GM12878 (cell line): ENCODE measurements around the gene ANO10. TPM values are rescaled to one million over a fixed set of nuclear protein-coding genes. Genes with fewer than 3 reads are reported as not detected.

Source experiments
- ATAC-seq: fragments of 200-7000 bp; cut with Tn5 transposase; 3 replicates; pipeline ENCODE4 v1.9.1; 2020; ENCODE audit warnings: mild to moderate bottlenecking, moderate library complexity
- BruUV-seq: library from RNA; stranded (reverse); fragments of 400-500 nt; replicated peaks from 2 replicates; lab custom pipeline; 2021; lab: Mats Ljungman, UMichigan
- CTCF ChIA-PET: fragments of 300-600 bp; sonication (Branson Sonifier 250); formaldehyde crosslinking; extraction: SDS; loops from one replicate; lab custom pipeline; 2021; ENCODE audit warnings: inconsistent platforms; lab: Yijun Ruan, JAX
- POLR2A ChIA-PET: fragments of 350-600 bp; formaldehyde crosslinking; extraction: SDS; loops from one replicate; lab custom pipeline; 2021; ENCODE audit warnings: inconsistent platforms; lab: Charles Lee
- RAD21 ChIA-PET: fragments of 300-600 bp; sonication (Branson Sonifier 250); formaldehyde crosslinking; loops from one replicate; lab custom pipeline; 2023; ENCODE audit warnings: antibody characterized with exemption; ENCODE audit not compliant: unreplicated experiment; lab: Charles Lee
- SMC1A ChIA-PET: fragments of 300-600 bp; sonication (Branson Sonifier 250); formaldehyde crosslinking; loops from one replicate; lab custom pipeline; 2023; ENCODE audit not compliant: unreplicated experiment, uncharacterized antibody; lab: Charles Lee
- DNase-seq: peaks from one replicate; pipeline ENCODE4 v3.0.0-alpha.2; 2011; ENCODE audit warnings: low read depth, low spot score
- FAIRE-seq: peaks from 3 replicates; lab custom pipeline; 2011; peaks lifted over from hg19 to GRCh38; lab: Jason Lieb, UNC
- H2AFZ ChIP-seq: 2 replicates; pipeline ENCODE4 v1.6.0; 2011; ENCODE audit warnings: low read depth, low read length, control low read depth; ENCODE audit not compliant: control insufficient read depth
- H3K27ac ChIP-seq: 2 replicates; pipeline ENCODE4 v1.5.1; 2011; ENCODE audit warnings: control low read depth; ENCODE audit not compliant: control insufficient read depth, insufficient read depth
- H3K27me3 ChIP-seq, 2 experiments: replicated peaks in 1 of 2; 2 replicates each; pipeline versions ENCODE4 v1.6.0 to v1.6.1; 2011; ENCODE audit warnings: low read length in 1 of 2; ENCODE audit not compliant: control insufficient read depth in 2 of 2, insufficient read depth in 2 of 2
- H3K36me3 ChIP-seq, 2 experiments: 2 replicates each; pipeline ENCODE4 v1.5.1; 2011; ENCODE audit warnings: low read length in 1 of 2; ENCODE audit not compliant: control insufficient read depth in 2 of 2, insufficient read depth in 2 of 2
- H3K4me1 ChIP-seq: 2 replicates; pipeline ENCODE4 v1.6.1; 2011; ENCODE audit warnings: mild to moderate bottlenecking, low read length, moderate library complexity, mixed read lengths; ENCODE audit not compliant: control insufficient read depth, insufficient read depth
- H3K4me2 ChIP-seq: 2 replicates; pipeline ENCODE4 v1.6.0; 2011; ENCODE audit warnings: control low read depth; ENCODE audit not compliant: control insufficient read depth, insufficient read depth
- H3K4me3 ChIP-seq: fragments of 200-600 bp; sonication (generic); 2 replicates; pipeline ENCODE4 v1.5.1; 2016
- H3K79me2 ChIP-seq: 2 replicates; pipeline ENCODE4 v1.6.0; 2011; ENCODE audit warnings: low read length; ENCODE audit not compliant: control insufficient read depth, insufficient read depth
- H3K9ac ChIP-seq: 2 replicates; pipeline ENCODE4 v1.8.0; 2011; ENCODE audit warnings: low read length, control low read depth, mixed read lengths; ENCODE audit not compliant: control insufficient read depth, insufficient read depth
- H3K9me3 ChIP-seq: replicated peaks from 3 replicates; pipeline ENCODE4 v1.5.1; 2011; ENCODE audit warnings: mild to moderate bottlenecking, low read length; ENCODE audit not compliant: control insufficient read depth, insufficient read depth
- H4K20me1 ChIP-seq: 2 replicates; pipeline ENCODE4 v1.6.0; 2011; ENCODE audit not compliant: control insufficient read depth, insufficient read depth
- ASH2L ChIP-seq: fragments of 300-600, 200-600 bp; sonication (generic); IDR thresholded peaks from 2 replicates; pipeline ENCODE4 v1.6.1; 2017; ENCODE audit warnings: low read depth, mild to moderate bottlenecking, borderline replicate concordance
- BMI1 ChIP-seq: fragments of 450-650 bp; IDR thresholded peaks from 2 replicates; pipeline ENCODE4 v1.6.1; 2016; ENCODE audit warnings: mild to moderate bottlenecking, moderate library complexity, borderline replicate concordance
- CBX3 ChIP-seq: fragments of 200-600 bp; sonication (generic); IDR thresholded peaks from 2 replicates; pipeline ENCODE4 v1.6.1; 2016; ENCODE audit warnings: low read depth, borderline replicate concordance
- CEBPB ChIP-seq, 2 experiments: fragments of 150-350 bp in 1 of 2; IDR thresholded peaks; 2 replicates each; pipeline ENCODE4 v1.6.1; 2012 to 2014; ENCODE audit warnings: low read depth in 2 of 2, low read length in 2 of 2, borderline replicate concordance in 1 of 2, inconsistent platforms in 1 of 2
- ESRRA ChIP-seq: IDR thresholded peaks from 2 replicates; pipeline ENCODE4 v1.6.1; 2012; ENCODE audit warnings: mild to moderate bottlenecking, low read length, improper control_type of control experiment
- JUNB ChIP-seq: IDR thresholded peaks from 2 replicates; pipeline ENCODE4 v1.6.1; 2016; ENCODE audit warnings: antibody characterized with exemption, mild to moderate bottlenecking
- MEF2A ChIP-seq: IDR thresholded peaks from 2 replicates; pipeline ENCODE4 v1.6.1; 2011; ENCODE audit warnings: low read depth, mild to moderate bottlenecking, low read length, moderate library complexity; ENCODE audit not compliant: insufficient read depth
- NR2C2 ChIP-seq: IDR thresholded peaks from 2 replicates; pipeline ENCODE4 v1.6.1; 2011; ENCODE audit warnings: borderline replicate concordance, low read depth; ENCODE audit not compliant: control insufficient read depth, insufficient read length
- PAX5 ChIP-seq: IDR thresholded peaks from 2 replicates; pipeline ENCODE4 v1.6.1; 2011; ENCODE audit warnings: low read depth, low read length, borderline replicate concordance
- SMARCA5 ChIP-seq: fragments of 450-650 bp; IDR thresholded peaks from 2 replicates; pipeline ENCODE4 v1.6.1; 2017; ENCODE audit warnings: mild to moderate bottlenecking
- STAT3 ChIP-seq: IDR thresholded peaks from 2 replicates; pipeline ENCODE4 v1.6.1; 2011; ENCODE audit warnings: low read depth, low read length, improper control_type of control experiment
- ZNF384 ChIP-seq: IDR thresholded peaks from 2 replicates; pipeline ENCODE4 v1.6.1; 2012; ENCODE audit warnings: low read depth, mild to moderate bottlenecking, low read length, improper control_type of control experiment, borderline replicate concordance
- WGBS: methylation state at CpG from one replicate; pipeline ENCODE4 v1.1.6; 2016; ENCODE audit warnings: low lambda C conversion rate; ENCODE audit not compliant: insufficient replicate concordance, insufficient coverage; ENCODE audit errors: missing lambda C conversion rate; 5-methylcytosine and 5-hydroxymethylcytosine counted together
- in situ Hi-C: fragments of 300-500 bp; cut with MboI; formaldehyde crosslinking; loops from 9 replicates; pipeline ENCODE4 v1.14.3; 2018; ENCODE audit warnings: mixed read lengths
- intact Hi-C: fragments of 100-400 bp; cut with micrococcal nuclease; formaldehyde crosslinking; loops from one replicate; pipeline ENCODE4 v1.14.2; 2022; ENCODE audit not compliant: unreplicated experiment
- polyA plus RNA-seq, 11 experiments: library from polyadenylated mRNA; depleted of rRNA in 4 of 11; unstranded in 6 of 11; stranded (reverse) in 5 of 11; fragments of >200 nt; fragmentation: Nextera tagmentation in 4 of 11; fragmentation: Illumina TruSeq in 1 of 11; extraction: Ambion mirVana in 4 of 11; extraction: Trizol in 1 of 11; gene quantifications; 1 replicate in 1 of 11; 2 replicates in 10 of 11; pipeline versions ENCODE4 v1.2.1 to v1.2.3, GENCODE V29; 2011 to 2016; ENCODE audit warnings: inconsistent platforms in 2 of 11, missing spikeins in 2 of 11, low read depth in 1 of 11
- total RNA-seq, 4 experiments: library from RNA; depleted of rRNA in 3 of 4; stranded (reverse); fragments of >200 nt in 3 of 4; fragmentation: Illumina TruSeq in 1 of 4; extraction: Trizol in 1 of 4; gene quantifications; 2 replicates each; pipeline versions ENCODE4 v1.2.1 to v1.2.3, GENCODE V29; 2013 to 2021
- TF ChIP-seq, protein P1 (sequence below): IDR thresholded peaks from 2 replicates; pipeline ENCODE4 v1.6.1; 2012; ENCODE audit warnings: low read depth, low read length, improper control_type of control experiment

The ANO10 gene
- total and polyA plus RNA-seq, 10 of the 15 experiments (the other 5 are each of a cell fraction or from before 2014, with no cell fraction given), result 0.29 to 21.9 (median 1.6) TPM

- ChIA-PET POLR2A (interaction anchor here (1.1 kb wide), 1 partner anchor 76 kb away, joined by 3 read pairs; no protein-coding TSS in a partner anchor), CTCF (no interaction called here), SMC1A (no interaction called here), RAD21 (no interaction called here)
- Histone ChIP-seq H3K79me2 (no peaks in the 10 kb centered on the region), H3K4me2 (no peak overlapping the region), H3K9me3 (no peaks in the 10 kb centered on the region), H3K4me3 (no peak overlapping the region), H4K20me1 (no peaks in the 10 kb centered on the region), H3K9ac (no peak overlapping the region), H3K4me1 (no peaks in the 10 kb centered on the region), H3K36me3 (no peaks in the 10 kb centered on the region), H3K27me3 (no peaks in the 10 kb centered on the region), H3K27ac (no peak overlapping the region), H2AFZ (no peak overlapping the region)
- TF ChIP-seq, protein P1, sequence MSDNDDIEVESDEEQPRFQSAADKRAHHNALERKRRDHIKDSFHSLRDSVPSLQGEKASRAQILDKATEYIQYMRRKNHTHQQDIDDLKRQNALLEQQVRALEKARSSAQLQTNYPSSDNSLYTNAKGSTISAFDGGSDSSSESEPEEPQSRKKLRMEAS, result no peak
- TF ChIP-seq MEF2A (peak; percentile 53; the same call in 1 of the 2 replicates), NR2C2 (no peak), ZNF384 (no peak)
- no peak for DNase-seq
- intact Hi-C loops, result no loop called here
- WGBS, result 12% methylated on average over 6 of the region's 6 CpGs
- BruUV-seq, result no TSS peak
- no peak for ATAC-seq
- FAIRE-seq, result no peak
- in situ Hi-C loops, result no loop called here
These were observed 222.8 kb downstream of the ANO10 start for GRCh38 chr3:43399034-43399433.

DNA sequence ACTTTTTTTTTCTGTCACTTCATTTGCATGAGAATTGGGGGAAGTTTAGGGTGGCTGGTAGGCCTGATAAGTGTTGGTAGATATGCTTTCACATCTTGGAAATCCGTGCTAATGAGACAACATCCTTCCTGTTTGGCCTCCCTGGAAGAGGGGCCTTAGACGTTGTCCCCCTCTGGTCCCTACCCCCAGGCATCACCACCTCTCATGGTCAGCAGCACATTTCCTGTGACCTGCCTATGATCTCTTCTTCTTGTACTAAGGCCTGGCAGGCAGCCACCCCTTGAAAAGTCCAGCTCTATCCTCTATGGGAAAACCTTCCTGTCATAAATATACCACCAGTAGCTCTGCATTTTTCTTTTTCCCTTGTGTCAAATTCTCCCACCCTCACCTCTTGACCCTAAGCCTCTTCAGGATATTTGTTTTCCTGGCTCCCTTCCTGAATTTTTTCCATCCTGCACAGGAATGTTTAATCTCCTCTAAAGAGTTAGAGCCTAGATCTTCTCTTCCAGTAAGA lies 227.7 kb downstream of the ANO10 start:
- no peaks in the 10 kb centered on the region for H4K20me1 ChIP-seq
- no peaks in the 10 kb centered on the region for H3K79me2 ChIP-seq
- WGBS, result 0% methylated on average over 2 of the region's 2 CpGs
- no peaks in the 10 kb centered on the region for H3K9me3 ChIP-seq
- BruUV-seq, result no TSS peak
- RAD21 ChIA-PET, result no interaction called here
- DNase-seq, result no peak
- H3K4me3 ChIP-seq, result no peak overlapping the region
- FAIRE-seq, result no peak
- H3K4me1 ChIP-seq, result no peaks in the 10 kb centered on the region
- no peak overlapping the region for H3K27ac ChIP-seq
- in situ Hi-C loops (no loop called here), intact Hi-C loops (no loop called here)
- SMC1A ChIA-PET, result interaction anchor here (1.0 kb wide), 1 partner anchor 8 kb away, joined by 3 read pairs; no protein-coding TSS in a partner anchor
- no peak for ATAC-seq
- CTCF ChIA-PET, result interaction anchor here (0.9 kb wide), 1 partner anchor 432 kb away, joined by 3 read pairs; no protein-coding TSS in a partner anchor
- H3K36me3 ChIP-seq, result no peaks in the 10 kb centered on the region
- POLR2A ChIA-PET, result no interaction called here
- no peak overlapping the region for H3K4me2 ChIP-seq
- H3K9ac ChIP-seq, result no peak overlapping the region
- no peaks in the 10 kb centered on the region for H3K27me3 ChIP-seq
- H2AFZ ChIP-seq, result no peak overlapping the region
- no peak for TF ChIP-seq ASH2L
- TF ChIP-seq CBX3, result no peak
- no peak for TF ChIP-seq BMI1
- no peak for TF ChIP-seq CEBPB (IDR thresholded peaks at IDR 0.05; ENCODE audit: borderline replicate concordance in 1 of 2, low read depth in 2 of 2, low read length in 2 of 2)
- TF ChIP-seq ESRRA, result no peak
- TF ChIP-seq STAT3, result no peak
- no peak for TF ChIP-seq SMARCA5
- no peak for TF ChIP-seq MEF2A
- no peak for TF ChIP-seq PAX5
- no peak for TF ChIP-seq JUNB
